Measurements from ENCODE around the gene TBC1D3B.
"Not testable (repeated sequence)": the region's sequence is repeated elsewhere in the genome, so short reads cannot be mapped to it uniquely, and the experiment has no call there.

The TBC1D3B gene

DNA sequence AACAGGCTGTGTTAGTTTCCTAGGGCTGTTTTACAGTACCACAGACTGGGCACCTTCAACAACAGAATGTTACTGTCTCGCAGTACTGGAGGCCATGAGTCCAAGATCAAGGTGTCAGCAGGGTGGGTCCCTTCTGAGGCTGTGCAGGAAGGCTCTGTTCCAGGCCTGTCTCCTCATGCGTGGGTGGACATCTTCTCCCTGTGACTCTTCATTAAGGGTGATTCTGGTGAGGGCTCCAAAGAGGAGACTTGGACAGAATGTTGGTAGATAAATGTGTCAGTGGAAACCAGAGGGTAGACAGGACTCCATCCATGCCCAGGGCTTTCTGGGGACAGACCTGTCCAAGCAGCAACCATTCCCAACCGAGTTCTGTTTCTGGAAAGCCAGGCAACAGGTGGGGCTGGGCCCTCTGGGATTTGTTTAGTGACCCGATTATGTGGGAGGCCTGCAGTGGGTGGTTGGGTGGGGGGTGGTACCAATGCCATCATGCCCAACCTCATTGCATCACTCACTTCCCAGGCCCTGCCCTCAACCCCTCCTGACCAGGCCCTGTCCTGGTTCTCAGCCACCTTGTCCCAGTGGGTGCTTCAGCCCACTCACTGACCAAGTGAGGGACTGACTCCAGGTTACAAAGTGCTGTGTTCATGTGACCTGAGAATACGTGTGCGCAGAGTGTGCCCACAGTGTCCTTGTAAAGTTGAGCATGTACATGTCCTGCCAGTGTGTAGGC lies 5.2 kb upstream of the TBC1D3B start:
- not testable (repeated sequence) for DNase-seq (ENCODE audit: low read depth)

DNA sequence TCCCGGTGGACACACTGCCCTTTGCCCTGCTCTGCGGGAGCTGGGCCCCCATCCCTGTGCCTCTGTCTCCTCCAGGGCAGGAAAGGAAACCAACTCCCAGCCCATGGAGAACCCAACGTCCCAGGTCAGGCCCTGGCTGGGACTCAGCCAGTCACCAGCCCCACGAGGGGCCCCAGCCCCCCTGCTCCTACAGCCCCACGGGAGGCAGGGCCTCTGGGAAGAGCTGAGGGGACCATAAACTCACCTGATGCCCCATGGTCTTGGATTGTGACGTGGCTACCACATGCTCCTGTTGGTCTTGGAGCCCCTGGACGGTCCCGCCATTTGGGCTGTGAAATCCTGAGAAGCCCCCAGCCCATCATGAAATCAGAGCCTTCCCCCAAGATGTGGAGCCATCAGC lies 7.6 kb downstream of the TBC1D3B start:
- DNase-seq (ENCODE audit: low read depth), result not testable (repeated sequence)

DNA sequence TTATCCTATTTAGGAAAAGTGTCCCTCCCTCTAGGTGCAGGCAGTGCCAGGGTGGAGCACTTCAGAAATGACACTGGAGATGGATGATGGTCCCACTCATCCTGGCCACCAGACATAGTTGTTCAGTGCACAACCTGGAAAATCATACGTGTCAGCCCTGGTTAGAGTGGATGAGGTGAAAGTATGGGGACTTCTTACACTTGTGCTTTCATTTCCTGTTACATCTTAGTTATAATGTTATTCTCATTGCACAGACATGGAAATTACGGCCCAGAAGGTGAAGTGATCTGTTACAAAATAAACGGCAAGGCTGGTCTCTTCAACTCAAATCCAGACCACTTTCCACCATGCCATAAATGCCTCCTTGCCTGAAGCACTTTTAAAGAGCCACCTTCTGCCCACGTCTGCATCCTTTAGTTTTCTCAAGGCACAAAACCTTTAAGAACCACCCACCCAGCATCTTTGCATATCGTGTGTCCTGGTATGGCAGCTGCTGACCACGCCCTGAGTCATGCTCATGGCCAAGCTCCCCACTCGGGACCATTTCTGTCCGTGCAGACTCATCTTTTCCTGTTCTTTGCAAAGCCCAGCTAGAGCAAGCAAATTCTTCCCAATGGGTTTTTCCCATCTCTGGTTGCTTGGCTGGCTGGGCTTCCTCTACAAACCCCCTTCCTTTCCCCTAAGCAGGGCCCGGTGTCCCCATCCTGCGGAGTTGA lies 22.4 kb downstream of the TBC1D3B start:
- no peak for DNase-seq (ENCODE audit: low read depth)

DNA sequence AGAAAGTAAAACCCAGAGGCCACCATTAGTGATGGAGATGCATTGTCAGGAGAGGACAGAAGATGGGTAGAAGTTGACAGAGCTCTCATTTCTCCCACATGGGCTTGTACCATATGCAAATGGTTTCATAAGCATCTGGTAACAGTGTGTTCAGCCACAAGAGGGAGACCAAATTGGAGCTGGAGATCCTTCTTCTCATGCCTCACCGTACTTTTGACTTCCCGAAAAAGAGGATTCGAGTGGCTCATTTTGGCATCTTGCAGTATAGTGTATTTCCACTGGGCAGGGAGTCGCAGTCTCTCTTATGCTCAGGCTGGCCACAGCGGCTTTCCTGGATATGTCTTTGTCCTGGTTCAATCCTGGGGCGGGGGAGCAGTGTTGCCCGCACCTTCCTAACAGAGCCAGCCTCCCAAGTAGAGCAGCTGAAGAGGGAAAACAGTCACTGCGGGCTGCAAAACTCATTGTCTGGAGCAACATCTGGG lies 23.8 kb downstream of the TBC1D3B start:
- no peak for DNase-seq (ENCODE audit: low read depth)

DNA sequence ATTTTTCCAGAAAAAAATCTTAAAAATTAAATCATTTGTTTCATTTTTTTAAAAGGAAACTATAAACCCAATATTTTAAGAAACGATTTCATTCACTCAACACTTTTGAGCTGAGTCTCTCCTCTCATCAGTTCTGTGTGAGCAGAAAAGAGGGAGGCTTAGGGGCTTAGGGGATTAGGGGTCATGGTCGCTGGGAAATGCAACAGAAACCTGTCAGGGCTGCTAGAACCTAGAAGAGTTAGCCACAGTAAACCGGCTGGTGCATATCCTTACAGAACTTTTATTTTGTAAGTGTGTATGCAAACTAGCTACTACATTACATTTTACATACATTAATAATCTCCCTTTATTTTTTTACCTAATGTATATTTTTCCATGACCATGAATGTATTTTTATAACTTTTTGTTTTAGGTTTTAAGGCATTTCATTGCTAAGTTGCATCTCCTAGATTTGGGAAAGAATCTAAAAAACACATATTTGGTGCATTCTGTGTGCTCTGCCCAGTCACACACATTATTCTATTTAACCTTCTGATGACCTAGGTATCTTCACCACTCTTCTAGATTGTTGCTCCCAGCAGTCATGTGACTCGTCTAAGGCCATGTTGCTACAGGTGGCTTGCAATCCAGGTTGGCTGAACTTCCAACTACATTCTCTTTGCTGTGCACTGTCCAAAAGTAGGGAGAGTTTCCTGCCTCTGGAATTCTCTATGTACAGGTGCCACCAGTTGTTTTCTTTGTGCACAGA lies 24.4 kb downstream of the TBC1D3B start:
- DNase-seq (ENCODE audit: low read depth), result no peak

DNA sequence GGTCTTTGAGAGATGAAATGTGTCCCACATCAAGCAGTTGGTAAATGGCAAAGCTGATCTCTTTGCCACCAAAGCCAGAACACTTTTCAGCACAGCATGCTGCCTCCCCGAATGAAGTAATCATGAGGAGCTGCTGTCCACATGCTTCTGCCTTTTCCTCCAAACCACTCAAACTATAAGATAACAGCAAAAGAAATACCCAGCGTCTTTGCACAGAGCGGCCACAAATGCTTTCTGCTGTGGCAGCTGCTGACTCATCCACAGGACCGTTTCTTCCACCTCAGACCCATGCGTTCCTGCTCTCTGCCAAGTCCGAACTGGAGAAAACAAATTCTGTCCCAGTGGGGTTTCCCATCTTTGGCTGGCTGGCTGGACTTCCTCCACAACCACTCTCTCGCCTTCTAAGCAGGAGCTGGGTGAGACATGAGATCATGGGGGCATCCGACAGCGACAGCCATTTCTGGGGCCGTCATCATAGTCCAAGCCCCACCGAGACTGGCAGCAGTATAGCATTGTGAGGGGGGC lies 27.1 kb downstream of the TBC1D3B start:
- DNase-seq (ENCODE audit: low read depth), result no peak

DNA sequence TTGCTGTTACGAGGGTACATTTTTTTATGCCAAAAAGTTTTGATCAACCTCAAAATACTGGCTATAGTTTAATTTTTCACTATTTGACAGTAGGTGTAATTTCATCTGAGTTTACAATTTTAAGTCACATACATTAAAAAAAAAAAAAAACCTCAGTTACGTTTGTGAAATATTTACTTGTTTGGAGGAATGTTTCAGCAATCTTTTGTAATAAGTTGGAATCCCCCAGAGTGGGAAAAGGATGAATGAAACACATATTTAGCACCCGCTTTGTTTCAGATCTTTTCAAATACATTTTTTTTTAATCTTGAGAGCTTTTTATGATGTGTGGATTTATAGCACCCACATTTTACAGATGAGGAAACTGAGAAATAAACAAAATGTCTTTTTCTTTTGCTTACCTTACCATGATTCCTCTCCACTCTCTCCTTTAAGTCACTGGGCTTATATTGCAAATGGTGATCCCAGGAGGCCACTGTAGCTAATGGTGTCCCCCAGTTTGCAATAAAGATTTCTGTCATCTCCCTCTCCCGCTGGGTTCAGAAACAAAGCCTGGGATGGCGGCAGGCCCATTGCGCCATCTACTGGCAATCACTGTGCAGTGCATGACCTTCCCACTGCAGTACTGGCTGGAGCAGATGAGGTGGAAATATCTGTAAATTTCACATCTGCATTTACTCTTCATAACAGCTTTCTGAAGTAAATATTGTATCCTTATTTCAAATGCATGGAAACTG lies 27.7 kb downstream of the TBC1D3B start:
- peak; percentile 55 for DNase-seq (ENCODE audit: low read depth)

DNA sequence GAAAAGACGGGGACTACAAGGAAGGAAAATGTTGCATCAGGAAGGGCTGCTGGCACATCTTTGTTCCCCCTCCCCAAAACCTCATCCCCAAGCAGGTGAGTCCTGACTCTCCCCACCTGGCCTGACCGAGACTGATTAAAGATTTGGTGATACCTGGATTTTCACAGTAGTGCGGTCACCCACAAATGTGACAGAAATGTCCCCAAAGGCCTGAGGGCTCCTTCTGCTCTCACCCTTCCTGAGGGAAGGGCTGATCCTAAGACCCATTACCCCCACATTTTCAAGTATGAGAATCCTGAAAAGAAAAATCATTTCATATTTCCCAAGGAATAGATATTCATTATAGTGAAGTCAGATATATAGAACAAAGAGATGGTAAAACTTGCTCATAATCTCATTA lies 28.8 kb downstream of the TBC1D3B start:
- DNase-seq (ENCODE audit: low read depth), result no peak

DNA sequence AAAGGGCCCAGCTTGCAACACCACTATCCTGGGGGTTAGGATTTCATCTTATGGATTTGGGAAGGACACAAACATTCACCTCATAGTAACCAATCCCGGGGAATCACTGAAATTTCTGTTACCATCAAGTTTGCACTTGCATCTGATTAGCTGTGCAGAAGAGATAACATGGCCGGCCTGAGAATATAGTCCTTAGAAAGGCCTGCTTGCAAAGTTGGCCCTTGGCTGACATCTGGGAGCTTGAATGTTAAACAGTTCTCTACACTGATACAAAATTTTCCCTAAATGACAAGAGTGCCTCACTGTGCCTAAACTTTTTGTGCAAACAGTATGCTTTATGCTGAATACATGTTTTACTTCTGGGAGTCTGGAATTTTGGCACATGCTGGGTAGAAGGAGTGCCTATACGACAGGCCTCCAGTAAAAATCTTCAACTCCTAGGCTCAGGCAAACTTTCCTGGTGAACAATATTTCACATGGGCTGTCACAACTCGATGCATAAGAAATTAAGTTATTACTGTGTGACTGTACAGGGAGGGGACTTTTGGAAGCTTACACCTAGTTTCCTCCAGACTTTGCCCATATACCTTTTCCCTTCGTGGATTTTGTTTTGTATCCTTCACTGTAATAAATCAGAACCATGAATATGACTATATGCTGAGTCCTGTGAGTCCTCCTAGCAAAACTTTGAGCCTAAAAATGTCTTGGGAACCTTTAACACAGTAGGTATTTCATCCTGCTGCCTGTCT lies 31.3 kb downstream of the TBC1D3B start:
- DNase-seq (ENCODE audit: low read depth), result no peak

DNA sequence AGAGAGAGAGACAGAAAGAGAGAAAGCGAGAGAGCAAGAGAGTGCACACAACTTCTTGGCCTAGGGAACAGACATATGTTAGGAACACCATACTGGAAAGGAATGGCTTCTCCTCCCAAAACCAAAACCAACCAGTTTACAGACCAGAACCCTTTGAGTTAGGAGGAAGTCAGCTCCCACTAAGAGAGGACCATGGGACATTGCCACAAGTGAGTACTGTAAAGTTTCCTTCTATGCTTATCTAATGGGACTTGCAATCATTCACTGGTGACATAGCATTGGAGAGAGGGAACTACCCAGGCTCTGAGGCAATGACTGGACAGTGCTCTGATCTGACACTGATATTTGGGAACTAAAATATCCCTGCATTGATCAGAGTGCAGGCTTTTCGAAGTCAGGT lies 32.4 kb downstream of the TBC1D3B start:
- DNase-seq (ENCODE audit: low read depth), result no peak

DNA sequence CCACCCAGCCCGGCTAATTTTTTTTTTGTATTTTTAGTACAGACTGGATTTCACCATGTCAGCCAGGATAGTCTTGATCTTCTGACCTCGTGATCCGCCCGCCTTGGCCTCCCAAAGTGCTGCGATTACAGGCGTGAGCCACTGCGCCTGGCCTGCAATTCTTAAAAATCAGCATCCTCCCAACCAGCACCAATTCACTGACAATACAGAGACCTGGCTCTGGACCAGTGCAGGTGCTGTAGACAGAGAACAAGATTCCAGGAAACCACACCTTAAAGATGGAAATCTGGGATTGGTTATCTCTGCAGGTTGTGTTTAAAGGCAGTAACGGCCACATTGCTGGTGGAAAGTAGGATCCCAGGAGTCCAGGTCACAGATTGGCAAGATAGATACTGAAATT lies 33.6 kb downstream of the TBC1D3B start:
- DNase-seq (ENCODE audit: low read depth), result no peak

DNA sequence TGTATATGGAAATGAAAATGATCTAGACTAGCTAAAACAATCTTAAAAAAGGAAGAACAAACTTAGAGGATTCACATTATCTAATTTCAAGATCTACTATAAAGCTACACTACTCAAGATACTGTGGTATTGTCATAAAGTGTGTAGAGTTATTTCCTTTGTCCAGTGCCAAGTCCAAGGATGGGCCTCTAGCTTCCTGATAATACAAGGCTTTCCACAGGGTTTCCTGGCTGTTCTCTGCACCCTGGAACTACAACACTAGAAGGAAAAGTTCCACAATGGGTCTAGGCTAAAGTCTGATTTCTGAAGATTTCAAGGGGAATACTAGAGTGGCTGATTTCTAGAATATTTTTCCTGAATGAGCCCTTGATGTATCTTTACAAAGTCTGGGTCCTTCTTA lies 34.2 kb downstream of the TBC1D3B start:
- DNase-seq (ENCODE audit: low read depth), result no peak

DNA sequence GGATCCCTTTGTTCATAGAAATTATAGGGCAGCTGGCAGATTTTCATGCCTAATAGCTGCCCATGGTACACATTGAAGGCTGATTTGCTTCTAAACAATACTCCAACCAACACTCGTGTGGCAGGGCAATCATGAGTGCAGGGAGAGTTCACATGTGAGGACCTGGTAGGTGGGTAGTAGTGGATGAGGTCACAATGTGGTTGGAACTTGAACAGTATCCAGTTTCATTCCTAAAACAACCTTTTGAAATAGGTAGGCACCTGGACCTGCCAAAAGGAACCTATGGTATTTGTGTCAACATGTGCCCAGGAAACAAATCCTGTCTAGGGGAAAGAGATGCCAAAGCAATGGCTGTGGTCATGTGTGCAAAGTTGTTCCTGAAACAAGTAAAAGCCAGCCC lies 40.0 kb downstream of the TBC1D3B start:
- no peak for DNase-seq (ENCODE audit: low read depth)

DNA sequence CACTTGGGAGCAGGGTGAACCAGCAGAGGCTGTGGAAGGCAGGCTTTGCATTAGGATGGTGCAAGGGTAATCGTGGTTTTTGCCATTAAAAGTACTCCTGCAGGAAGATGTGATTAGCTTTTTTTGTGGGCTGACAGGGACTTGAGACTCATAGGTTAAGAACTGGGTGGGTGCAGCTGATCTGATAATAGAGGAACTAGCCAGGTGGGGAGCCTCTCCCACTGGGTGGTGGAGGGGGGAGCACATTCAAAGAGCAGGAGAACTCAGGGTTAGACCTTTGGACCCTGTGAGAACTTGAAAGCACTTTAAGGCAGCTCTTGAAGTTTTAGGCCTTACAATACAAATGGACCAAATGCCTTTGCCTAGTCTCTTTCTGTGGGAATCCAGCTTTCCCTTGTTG lies 40.4 kb downstream of the TBC1D3B start:
- DNase-seq (ENCODE audit: low read depth), result no peak

DNA sequence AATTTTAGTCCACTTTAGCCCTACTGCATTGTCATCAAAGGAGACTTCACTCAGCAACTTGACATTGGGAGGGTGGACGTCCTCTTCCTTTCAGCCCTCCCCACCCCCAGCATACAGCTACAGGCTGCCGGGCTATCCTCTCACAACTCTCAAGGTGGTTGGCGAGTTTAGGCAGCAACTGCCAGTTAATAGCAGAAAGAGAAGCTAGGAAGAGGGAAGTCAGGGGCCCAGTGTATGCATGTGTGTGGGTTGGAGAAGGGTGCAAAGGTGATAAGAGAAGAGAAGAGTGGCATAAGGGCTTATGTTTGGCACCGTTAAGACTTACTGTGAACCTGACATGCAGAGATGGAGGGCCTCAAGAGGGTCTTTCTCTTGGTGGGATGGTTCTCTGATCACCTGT lies 41.0 kb downstream of the TBC1D3B start:
- DNase-seq (ENCODE audit: low read depth), result no peak

DNA sequence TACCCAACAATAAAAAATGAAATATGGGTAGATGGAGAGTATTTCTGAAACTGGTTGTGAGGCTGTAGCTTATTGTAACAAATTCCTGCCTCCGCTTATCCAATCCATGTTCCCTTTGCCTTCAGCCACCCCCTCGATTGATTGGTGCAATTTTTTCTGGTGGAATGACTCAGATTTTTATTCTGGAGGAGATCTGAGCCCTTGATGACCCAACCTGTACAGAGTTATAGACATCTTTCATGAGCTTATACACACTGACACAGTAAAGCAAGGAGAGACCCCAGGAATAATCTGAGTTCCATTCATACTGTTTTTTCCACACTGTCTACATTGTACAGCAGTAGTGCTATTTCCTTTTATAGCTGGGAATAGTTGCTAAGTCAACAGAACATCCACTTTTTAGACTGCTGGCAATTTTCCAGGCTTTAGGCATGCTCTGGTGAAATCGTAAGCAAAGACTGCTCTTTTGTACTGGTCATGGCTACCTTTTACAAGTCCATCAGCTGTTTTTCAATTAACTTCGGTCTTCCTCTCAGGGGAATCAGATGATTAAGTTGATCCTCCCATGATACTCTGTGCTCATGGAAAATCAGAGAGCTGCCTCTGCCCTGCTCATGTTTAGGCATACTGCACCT lies 42.7 kb downstream of the TBC1D3B start:
- no peak for DNase-seq (ENCODE audit: low read depth)

DNA sequence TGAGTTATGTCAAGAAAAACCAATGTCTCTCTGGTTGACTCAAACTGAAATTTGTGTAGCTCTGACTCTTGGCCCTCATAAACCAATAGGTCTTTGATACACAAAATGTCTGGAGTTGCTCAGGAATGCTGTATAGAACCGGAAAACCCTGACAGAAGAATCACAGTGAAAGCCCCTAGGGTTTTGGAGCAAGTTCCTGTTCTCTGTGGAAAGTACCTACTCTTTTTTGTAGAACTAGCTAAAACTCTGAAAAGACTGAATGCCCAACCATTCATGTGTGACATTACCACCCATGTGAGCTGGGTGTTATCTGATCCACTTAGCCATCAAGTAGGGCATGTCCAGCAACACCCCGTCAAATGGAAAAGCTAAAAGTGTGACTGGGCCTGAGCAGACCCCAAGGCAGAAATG lies 44.0 kb downstream of the TBC1D3B start:
- DNase-seq (ENCODE audit: low read depth), result no peak

DNA sequence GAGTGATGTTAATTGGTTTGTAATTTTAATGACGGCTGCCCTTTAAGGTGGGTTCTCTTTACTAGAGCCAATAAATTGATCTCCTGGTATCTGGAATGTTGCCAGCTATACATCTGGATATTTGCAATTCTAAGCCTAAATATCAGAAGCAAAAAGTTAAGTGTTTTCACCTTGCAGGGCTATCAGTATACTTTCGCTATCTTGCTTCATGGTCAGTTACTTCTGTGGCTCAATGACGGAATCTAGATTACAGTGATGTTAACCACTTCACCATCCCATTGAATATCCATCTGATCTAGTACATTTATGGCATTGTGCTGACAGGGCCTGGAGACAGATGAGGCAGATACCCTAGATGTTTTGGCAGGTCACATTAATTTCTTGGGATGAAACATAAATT lies 44.5 kb downstream of the TBC1D3B start:
- DNase-seq (ENCODE audit: low read depth), result no peak

DNA sequence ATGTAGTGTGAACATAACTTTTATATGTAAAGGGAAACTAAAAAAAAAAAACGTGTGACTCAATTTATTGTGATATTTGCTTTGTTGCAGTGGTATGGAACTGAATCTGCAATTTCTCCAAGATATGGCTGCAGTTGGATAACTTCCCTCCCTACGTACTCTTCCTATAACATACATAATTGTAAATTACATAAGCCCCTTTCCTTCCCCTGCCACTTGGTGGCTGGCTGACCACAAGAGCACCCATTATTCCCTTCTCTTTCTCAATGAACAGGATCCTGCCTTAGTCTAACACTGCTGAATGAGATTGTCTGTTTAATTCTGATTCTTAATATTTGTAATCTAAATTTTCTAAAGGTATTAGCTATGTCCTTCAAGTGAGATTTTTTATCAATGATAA lies 45.0 kb downstream of the TBC1D3B start:
- no peak for DNase-seq (ENCODE audit: low read depth)

DNA sequence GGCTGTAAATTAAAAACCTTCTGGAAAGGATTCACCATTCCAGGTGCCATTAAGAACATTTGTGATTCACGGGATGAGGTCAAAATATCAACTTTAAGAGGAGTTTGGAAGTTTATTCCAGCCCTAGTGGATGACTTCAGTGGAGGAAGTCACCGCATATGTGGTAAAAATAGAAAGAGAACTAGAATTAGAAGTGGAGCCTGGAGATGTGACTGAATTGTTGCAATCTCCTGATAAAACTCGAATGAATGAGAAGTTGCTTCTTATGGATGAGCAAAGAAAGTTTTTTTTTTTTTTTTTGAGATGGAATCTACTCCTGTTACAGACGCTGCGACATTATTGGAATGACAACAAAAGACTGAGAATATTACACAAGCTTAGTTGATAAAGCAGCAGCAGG lies 46.1 kb downstream of the TBC1D3B start:
- DNase-seq (ENCODE audit: low read depth), result no peak

DNA sequence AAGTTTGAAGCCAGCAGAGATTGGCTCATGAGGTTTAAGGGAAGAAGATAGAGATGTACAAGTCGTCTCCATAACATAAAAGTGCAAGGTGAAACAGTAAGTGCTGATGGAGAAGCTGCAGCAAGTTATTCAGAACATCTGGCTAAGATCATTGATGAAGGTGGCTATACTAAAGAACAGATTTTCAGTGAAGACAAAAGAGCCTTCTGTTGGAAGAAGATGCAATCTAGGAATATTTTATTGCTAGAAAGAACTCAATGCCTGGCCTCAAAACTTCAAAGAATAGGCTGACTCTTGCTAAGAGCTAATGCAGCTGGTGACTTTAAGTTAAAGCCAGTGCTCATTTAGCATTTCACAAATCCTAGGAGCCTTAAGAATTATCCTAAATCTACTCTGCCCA lies 46.8 kb downstream of the TBC1D3B start:
- no peak for DNase-seq (ENCODE audit: low read depth)

Measured in activated T-cell treated with anti-CD3 and anti-CD28 coated beads for 48 hours (primary cell).